GM23338 (cell line): Measurements from ENCODE around the gene AHNAK2. TPM values are rescaled to one million over a fixed set of nuclear protein-coding genes. Genes with fewer than 3 reads are reported as not detected.

Experiments
- ATAC-seq: fragments of 200-7000 bp; cut with Tn5 transposase; 3 replicates; pipeline ENCODE4 v1.9.1; 2020
- DNase-seq: peaks from one replicate; pipeline ENCODE4 v3.0.0-alpha.2; 2015; ENCODE audit warnings: low spot score
- H2AFZ ChIP-seq: fragments of 200-600 bp; sonication (generic); 2 replicates; pipeline ENCODE4 v1.8.0; 2016; ENCODE audit warnings: antibody characterized with exemption, mild to moderate bottlenecking, moderate library complexity
- H3F3A ChIP-seq: fragments of 200-600 bp; sonication (generic); replicated peaks from 2 replicates; pipeline ENCODE4 v1.8.0; 2017; ENCODE audit warnings: antibody characterized with exemption, mixed run types, low read depth
- H3K27ac ChIP-seq: fragments of 200-600 bp; sonication (generic); 2 replicates; pipeline ENCODE4 v1.6.1; 2016; ENCODE audit warnings: low read depth
- H3K27me3 ChIP-seq: fragments of 200-600 bp; sonication (generic); 2 replicates; pipeline ENCODE4 v1.8.0; 2016; ENCODE audit warnings: mild to moderate bottlenecking, mixed run types, moderate library complexity; ENCODE audit not compliant: insufficient read depth
- H3K36me3 ChIP-seq: fragments of 200-600 bp; sonication (generic); 2 replicates; pipeline ENCODE4 v1.8.0; 2016; ENCODE audit warnings: mild to moderate bottlenecking; ENCODE audit not compliant: insufficient read depth
- H3K4me1 ChIP-seq: fragments of 200-600 bp; sonication (generic); 2 replicates; pipeline ENCODE4 v1.8.0; 2016; ENCODE audit warnings: mild to moderate bottlenecking, moderate library complexity; ENCODE audit not compliant: insufficient read depth
- H3K4me2 ChIP-seq: fragments of 200-600 bp; sonication (generic); 2 replicates; pipeline ENCODE4 v1.7.1; 2017; ENCODE audit warnings: mixed run types
- H3K4me3 ChIP-seq: fragments of 200-600 bp; sonication (generic); 2 replicates; pipeline ENCODE4 v1.6.1; 2016; ENCODE audit warnings: mixed run types
- H3K79me2 ChIP-seq: fragments of 200-600 bp; sonication (generic); replicated peaks from 2 replicates; pipeline ENCODE4 v1.8.0; 2017; ENCODE audit warnings: mild to moderate bottlenecking; ENCODE audit not compliant: insufficient read depth
- H3K9me2 ChIP-seq: fragments of 200-600 bp; sonication (generic); 2 replicates; pipeline ENCODE4 v1.8.0; 2017; ENCODE audit not compliant: insufficient read depth
- H4K20me1 ChIP-seq: fragments of 200-600 bp; sonication (generic); replicated peaks from 2 replicates; pipeline ENCODE4 v1.8.0; 2017; ENCODE audit warnings: mild to moderate bottlenecking; ENCODE audit not compliant: insufficient read depth
- H3K27ac Mint-ChIP-seq: 2 replicates; pipeline ENCODE4 v1.8.0; 2020; ENCODE audit warnings: inconsistent platforms, mild to moderate bottlenecking, moderate library complexity, mixed read lengths
- H3K27me3 Mint-ChIP-seq: 3 replicates; pipeline ENCODE4 v1.8.0; 2022; ENCODE audit warnings: low read depth, mild to moderate bottlenecking, moderate library complexity, mixed read lengths, inconsistent platforms; ENCODE audit not compliant: insufficient read depth, poor library complexity
- H3K36me3 Mint-ChIP-seq: 3 replicates; pipeline ENCODE4 v1.8.0; 2021; ENCODE audit warnings: low read depth, mild to moderate bottlenecking, inconsistent platforms, moderate library complexity, mixed read lengths
- H3K4me1 Mint-ChIP-seq: 3 replicates; pipeline ENCODE4 v1.8.0; 2020; ENCODE audit warnings: mild to moderate bottlenecking, inconsistent platforms, mixed read lengths
- H3K4me3 Mint-ChIP-seq: 3 replicates; pipeline ENCODE4 v1.8.0; 2021; ENCODE audit warnings: moderate library complexity, mild to moderate bottlenecking, inconsistent platforms, mixed read lengths
- H3K9me3 Mint-ChIP-seq: 3 replicates; pipeline ENCODE4 v1.8.0; 2020; ENCODE audit warnings: moderate library complexity, mild to moderate bottlenecking, inconsistent platforms, mixed read lengths
- ETS1 ChIP-seq: IDR thresholded peaks from 2 replicates; pipeline ENCODE4 v1.6.1; 2016; ENCODE audit warnings: antibody characterized with exemption
- EZH2 ChIP-seq: fragments of 200-600 bp; sonication (generic); IDR thresholded peaks from one replicate; pipeline ENCODE4 v1.8.0; 2017; ENCODE audit warnings: antibody characterized with exemption, mild to moderate bottlenecking, low read depth; ENCODE audit not compliant: unreplicated experiment
- EZH2phosphoT487 ChIP-seq: fragments of 200-600 bp; sonication (generic); IDR thresholded peaks from one replicate; pipeline ENCODE4 v1.8.1; 2018; ENCODE audit warnings: antibody characterized with exemption; ENCODE audit not compliant: unreplicated experiment
- POLR2AphosphoS5 ChIP-seq: IDR thresholded peaks from 2 replicates; pipeline ENCODE4 v1.6.1; 2016; ENCODE audit warnings: antibody characterized with exemption, low read depth
- REST ChIP-seq: IDR thresholded peaks from one replicate; pipeline ENCODE4 v1.6.1; 2018; ENCODE audit warnings: antibody characterized with exemption; ENCODE audit not compliant: unreplicated experiment
- STAT1 ChIP-seq: IDR thresholded peaks from one replicate; pipeline ENCODE4 v1.6.1; 2016; ENCODE audit warnings: antibody characterized with exemption; ENCODE audit not compliant: unreplicated experiment
- ZNF114 ChIP-seq: fragments of 250-450 bp; sonication (Bioruptor Pico); IDR thresholded peaks from 2 replicates; pipeline ENCODE4 v1.5.0; 2020; ENCODE audit warnings: mild to moderate bottlenecking, moderate library complexity
- ZNF331 ChIP-seq: fragments of 250-450 bp; sonication (Bioruptor Pico); IDR thresholded peaks from 2 replicates; pipeline ENCODE4 v1.5.0; 2020; ENCODE audit warnings: low read depth, mild to moderate bottlenecking, moderate library complexity
- polyA plus RNA-seq: library from polyadenylated mRNA; unstranded; fragments of >200 nt; fragmentation: Nextera tagmentation; extraction: Ambion mirVana; gene quantifications from 2 replicates; pipeline ENCODE4 v1.2.1, GENCODE V29; 2016
- total RNA-seq: library from RNA; depleted of rRNA; stranded (reverse); fragments of >200 nt; shearing (Covaris generic); gene quantifications from 2 replicates; pipeline ENCODE4 v1.2.3, GENCODE V29; 2014
- TF ChIP-seq, protein P1 (sequence below), 2 experiments: fragments of 200-600 bp in 1 of 2; sonication (generic) in 1 of 2; conservative IDR thresholded peaks; 2 replicates each; pipeline versions ENCODE4 v1.5.1 to v1.6.1; 2016 to 2017; ENCODE audit warnings: antibody characterized with exemption in 2 of 2, low read depth in 2 of 2, mild to moderate bottlenecking in 2 of 2, moderate library complexity in 1 of 2

Gene AHNAK2
- total and polyA plus RNA-seq, 2 experiments from 2014 or later = 1.1 to 2.6 TPM

DNA sequence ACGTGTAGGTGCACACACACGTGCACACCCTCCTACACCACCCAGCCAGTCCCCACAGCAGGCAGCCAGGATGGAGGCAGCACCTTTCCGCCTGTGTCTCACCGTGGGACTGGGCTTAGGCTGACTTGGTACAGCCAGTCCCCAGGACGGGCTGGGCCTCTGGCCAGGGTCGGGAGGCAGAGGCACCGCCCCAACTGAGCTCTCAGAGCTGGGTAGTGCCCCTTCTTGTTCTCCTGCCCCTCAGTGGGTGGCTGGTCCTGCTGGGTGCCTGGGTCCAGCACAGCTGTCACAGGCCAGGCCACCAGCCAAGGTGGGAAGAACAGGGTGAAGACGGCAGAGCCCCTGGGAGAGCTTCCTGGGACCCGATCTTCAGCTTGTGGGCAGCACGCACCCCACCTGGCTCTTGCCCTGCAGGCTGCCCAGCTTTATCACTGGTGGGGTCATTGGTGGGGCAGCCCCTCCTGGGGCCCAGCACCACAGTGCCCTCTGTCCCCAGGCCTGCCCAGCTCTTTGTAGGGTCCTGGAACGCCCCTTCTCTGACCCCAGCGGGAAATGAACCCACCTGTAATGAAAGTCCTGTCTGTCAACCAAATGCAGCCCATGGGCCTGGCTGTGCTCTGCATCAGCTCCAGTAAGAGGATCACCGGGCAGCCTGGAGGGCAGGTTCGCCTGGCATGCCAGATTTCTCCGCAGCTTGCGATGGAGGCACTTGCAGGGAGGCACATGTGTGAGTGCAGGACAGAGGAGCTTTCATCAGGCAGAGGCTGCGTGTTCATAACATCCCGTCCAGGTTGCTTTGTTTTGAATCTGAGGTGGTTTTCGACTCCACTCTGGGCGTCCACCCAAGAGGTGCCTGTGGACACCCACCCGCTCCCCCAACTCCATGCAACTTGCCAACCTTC, 28.0 kb upstream of the AHNAK2 start:
- Mint-ChIP-seq H3K27me3 (peaks cover 10% of the 10 kb centered on the region), H3K4me3 (no peak overlapping the region), H3K9me3 (no peaks in the 10 kb centered on the region), H3K27ac (peak overlapping the region; percentile 70; the same call in 1 of the 2 replicates), H3K4me1 (no peaks in the 10 kb centered on the region), H3K36me3 (peaks cover 29% of the 10 kb centered on the region)
- Histone ChIP-seq H3K9me2 (no peaks in the 10 kb centered on the region), H3K4me1 (no peaks in the 10 kb centered on the region), H3K27ac (no peak overlapping the region), H2AFZ (no peak overlapping the region), H3K4me3 (no peak overlapping the region), H3K36me3 (peaks cover 13% of the 10 kb centered on the region), H3K4me2 (no peak overlapping the region), H3K27me3 (no peaks in the 10 kb centered on the region), H3K79me2 (peaks cover 27% of the 10 kb centered on the region), H4K20me1 (peaks cover 17% of the 10 kb centered on the region), H3F3A (no peaks in the 10 kb centered on the region)
- peak; percentile 22; the same call in 1 of the 2 replicates for TF ChIP-seq POLR2AphosphoS5
- no peak for TF ChIP-seq STAT1
- ATAC-seq (peak; percentile 13), DNase-seq (no peak)

- no peaks in the 10 kb centered on the region for H3K4me1 Mint-ChIP-seq
- no peak overlapping the region for H3K4me2 ChIP-seq
- H3K27ac ChIP-seq = no peak overlapping the region
- H2AFZ ChIP-seq = no peak overlapping the region
- peaks cover 12% of the 10 kb centered on the region for H4K20me1 ChIP-seq
- no peaks in the 10 kb centered on the region for H3F3A ChIP-seq
- H3K79me2 ChIP-seq = peaks cover 19% of the 10 kb centered on the region
- no peaks in the 10 kb centered on the region for H3K4me1 ChIP-seq
- no peaks in the 10 kb centered on the region for H3K9me3 Mint-ChIP-seq
- ATAC-seq = peak; percentile 21
- H3K9me2 ChIP-seq = no peaks in the 10 kb centered on the region
- H3K27me3 Mint-ChIP-seq = peaks cover 8% of the 10 kb centered on the region
- H3K36me3 Mint-ChIP-seq = peaks cover 23% of the 10 kb centered on the region
- H3K4me3 ChIP-seq = no peak overlapping the region
- no peak overlapping the region for H3K27ac Mint-ChIP-seq
- no peaks in the 10 kb centered on the region for H3K27me3 ChIP-seq
- TF ChIP-seq EZH2 (no peak), ETS1 (no peak), REST (no peak), POLR2AphosphoS5 (no peak), ZNF331 (no peak), ZNF114 (CRISPR knock-in tag) (no peak), STAT1 (no peak), EZH2phosphoT487 (no peak)
- TF ChIP-seq, protein P1, sequence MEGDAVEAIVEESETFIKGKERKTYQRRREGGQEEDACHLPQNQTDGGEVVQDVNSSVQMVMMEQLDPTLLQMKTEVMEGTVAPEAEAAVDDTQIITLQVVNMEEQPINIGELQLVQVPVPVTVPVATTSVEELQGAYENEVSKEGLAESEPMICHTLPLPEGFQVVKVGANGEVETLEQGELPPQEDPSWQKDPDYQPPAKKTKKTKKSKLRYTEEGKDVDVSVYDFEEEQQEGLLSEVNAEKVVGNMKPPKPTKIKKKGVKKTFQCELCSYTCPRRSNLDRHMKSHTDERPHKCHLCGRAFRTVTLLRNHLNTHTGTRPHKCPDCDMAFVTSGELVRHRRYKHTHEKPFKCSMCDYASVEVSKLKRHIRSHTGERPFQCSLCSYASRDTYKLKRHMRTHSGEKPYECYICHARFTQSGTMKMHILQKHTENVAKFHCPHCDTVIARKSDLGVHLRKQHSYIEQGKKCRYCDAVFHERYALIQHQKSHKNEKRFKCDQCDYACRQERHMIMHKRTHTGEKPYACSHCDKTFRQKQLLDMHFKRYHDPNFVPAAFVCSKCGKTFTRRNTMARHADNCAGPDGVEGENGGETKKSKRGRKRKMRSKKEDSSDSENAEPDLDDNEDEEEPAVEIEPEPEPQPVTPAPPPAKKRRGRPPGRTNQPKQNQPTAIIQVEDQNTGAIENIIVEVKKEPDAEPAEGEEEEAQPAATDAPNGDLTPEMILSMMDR (conservative IDR thresholded peaks at IDR 0.05; ENCODE audit: low read depth in 2 of 2) = no peak
- H3K4me3 Mint-ChIP-seq = no peak overlapping the region
- DNase-seq = no peak
- peaks cover 13% of the 10 kb centered on the region for H3K36me3 ChIP-seq
Measured at GRCh38 chr14:105005329-105005928, 27.3 kb upstream of the AHNAK2 start.
